K562 (cell line): Measurements from ENCODE around the gene KLHL41. TPM values are rescaled to one million over a fixed set of nuclear protein-coding genes. Genes with fewer than 3 reads are reported as not detected.

Source experiments
- ATAC-seq: fragments of 200-7000 bp; cut with Tn5 transposase; 3 replicates; pipeline ENCODE4 v1.9.1; 2020; ENCODE audit warnings: moderate library complexity
- BruUV-seq: library from RNA; stranded (reverse); fragments of 400-500 nt; replicated peaks from 2 replicates; lab custom pipeline; 2021; lab: Mats Ljungman, UMichigan
- CTCF ChIA-PET: fragments of 300-600 bp; formaldehyde crosslinking; extraction: SDS; loops from one replicate; lab custom pipeline; 2021; ENCODE audit warnings: low intra/inter-chr PET ratio; lab: Yijun Ruan, JAX
- POLR2A ChIA-PET: fragments of 300-600, 350-650 bp; sonication (Branson Sonifier 250); formaldehyde crosslinking; extraction: SDS; loops from one replicate; lab custom pipeline; 2021; ENCODE audit warnings: antibody characterized with exemption, inconsistent platforms; lab: Yijun Ruan, JAX
- DNase-seq, 4 experiments: peaks; one replicate each; pipeline versions ENCODE4 v3.0.0 to v3.0.0-alpha.2; 2011 to 2018; ENCODE audit warnings: low spot score in 3 of 4, mixed read lengths in 3 of 4; ENCODE audit errors: extremely low read depth in 1 of 4
- FAIRE-seq: peaks from 2 replicates; lab custom pipeline; 2011; peaks lifted over from hg19 to GRCh38; lab: Jason Lieb, UNC
- H2AFZ ChIP-seq: 2 replicates; pipeline ENCODE4 v1.6.0; 2011; ENCODE audit warnings: low read depth, low read length, control low read depth, inconsistent platforms
- H3K27ac ChIP-seq: fragments of 200-600 bp; 3 replicates; pipeline ENCODE4 v1.8.0; 2011; ENCODE audit warnings: low read depth, mild to moderate bottlenecking, control low read depth, inconsistent platforms, low read length, moderate library complexity, mixed read lengths; ENCODE audit errors: extremely low read depth
- H3K27me3 ChIP-seq, 2 experiments: fragments of 300-600 bp in 1 of 2; 2 replicates in 1 of 2; 3 replicates in 1 of 2; pipeline versions ENCODE4 v1.6.0 to v1.8.0; 2011; ENCODE audit warnings: inconsistent platforms in 2 of 2, low read length in 2 of 2, mild to moderate bottlenecking in 1 of 2, mixed read lengths in 1 of 2, moderate library complexity in 1 of 2; ENCODE audit not compliant: control insufficient read depth in 2 of 2, insufficient read depth in 2 of 2
- H3K36me3 ChIP-seq: fragments of 300-600 bp; 3 replicates; pipeline ENCODE4 v1.8.0; 2011; ENCODE audit warnings: mild to moderate bottlenecking, low read length, inconsistent platforms; ENCODE audit not compliant: control insufficient read depth, insufficient read depth
- H3K4me1 ChIP-seq, 2 experiments: fragments of 200-600 bp in 1 of 2; replicated peaks in 1 of 2; 2 replicates in 1 of 2; 3 replicates in 1 of 2; pipeline versions ENCODE4 v1.5.1 to v1.8.0; 2011; ENCODE audit warnings: inconsistent platforms in 2 of 2, low read length in 2 of 2, mild to moderate bottlenecking in 1 of 2, mixed read lengths in 1 of 2, moderate library complexity in 1 of 2; ENCODE audit not compliant: control insufficient read depth in 2 of 2, insufficient read depth in 2 of 2
- H3K4me2 ChIP-seq: 2 replicates; pipeline ENCODE4 v1.6.1; 2011; ENCODE audit warnings: low read length, control low read depth, inconsistent platforms, mixed read lengths; ENCODE audit not compliant: insufficient read depth
- H3K4me3 ChIP-seq: fragments of 200-600 bp; sonication (generic), shearing (Covaris generic); 2 replicates; pipeline ENCODE4 v1.5.1; 2016; ENCODE audit warnings: control low read depth, inconsistent platforms
- H3K79me2 ChIP-seq: fragments of 200-600 bp; 3 replicates; pipeline ENCODE4 v1.8.0; 2011; ENCODE audit warnings: low read length, inconsistent platforms; ENCODE audit not compliant: control insufficient read depth, insufficient read depth
- H3K9ac ChIP-seq, 2 experiments: 2 replicates each; pipeline versions ENCODE4 v1.6.0 to v1.6.1; 2011; ENCODE audit warnings: low read depth in 2 of 2, low read length in 2 of 2, control low read depth in 1 of 2, inconsistent platforms in 1 of 2, mild to moderate bottlenecking in 1 of 2, mixed read lengths in 1 of 2; ENCODE audit not compliant: insufficient read depth in 1 of 2
- H3K9me1 ChIP-seq: one replicate; pipeline ENCODE4 v1.6.0; 2011; ENCODE audit warnings: inconsistent platforms, mild to moderate bottlenecking, low read length, moderate library complexity; ENCODE audit not compliant: control insufficient read depth, insufficient read depth
- H3K9me3 ChIP-seq: replicated peaks from 2 replicates; pipeline ENCODE4 v1.5.1; 2011; ENCODE audit warnings: low read depth, low read length, inconsistent platforms; ENCODE audit not compliant: control insufficient read depth, insufficient read depth
- H4K20me1 ChIP-seq: replicated peaks from 2 replicates; pipeline ENCODE4 v1.6.1; 2011; ENCODE audit warnings: low read length, inconsistent platforms, mixed read lengths; ENCODE audit not compliant: control insufficient read depth, insufficient read depth
- BRF1 ChIP-seq: IDR thresholded peaks from 3 replicates; pipeline ENCODE4 v1.6.1; 2011; ENCODE audit warnings: borderline replicate concordance, mild to moderate bottlenecking; ENCODE audit not compliant: insufficient read length; ENCODE audit errors: extremely low read depth
- CEBPB ChIP-seq: fragments of 450-650 bp; IDR thresholded peaks from 2 replicates; pipeline ENCODE4 v1.6.1; 2016; ENCODE audit warnings: missing genetic modification characterization, missing compliant biosample characterization
- ERF ChIP-seq: fragments of 450-650 bp; formaldehyde crosslinking; IDR thresholded peaks from 2 replicates; pipeline ENCODE4 v1.4.0; 2020; ENCODE audit warnings: mild to moderate bottlenecking, mixed read lengths
- NBN ChIP-seq: fragments of 450-650 bp; IDR thresholded peaks from 2 replicates; pipeline ENCODE4 v1.6.1; 2016; ENCODE audit warnings: low read depth, mild to moderate bottlenecking
- NKRF ChIP-seq: fragments of 450-650 bp; IDR thresholded peaks from 2 replicates; pipeline ENCODE4 v1.6.1; 2016; ENCODE audit warnings: borderline replicate concordance
- NR2F6 ChIP-seq: fragments of 450-650 bp; formaldehyde crosslinking; IDR thresholded peaks from 2 replicates; pipeline ENCODE4 v1.4.0; 2020; ENCODE audit warnings: mild to moderate bottlenecking
- NR3C1 ChIP-seq: sonication (generic); formaldehyde crosslinking; IDR thresholded peaks from 2 replicates; pipeline ENCODE4 v1.8.1; 2022; ENCODE audit warnings: missing genetic modification reagents
- POLR3G ChIP-seq: IDR thresholded peaks from 2 replicates; pipeline ENCODE4 v1.6.1; 2011; ENCODE audit not compliant: insufficient read length, insufficient replicate concordance; ENCODE audit errors: extremely low read depth
- RBFOX2 ChIP-seq: fragments of 200-400 bp; formaldehyde crosslinking; IDR thresholded peaks from 2 replicates; pipeline ENCODE4 v1.6.1; 2017; ENCODE audit warnings: low read depth, mild to moderate bottlenecking, low read length, moderate library complexity
- RFX7 ChIP-seq: fragments of 250-450 bp; sonication (Bioruptor Pico); IDR thresholded peaks from 2 replicates; pipeline ENCODE4 v1.5.1; 2021; ENCODE audit warnings: mild to moderate bottlenecking
- RNF219 ChIP-seq: fragments of 250-450 bp; sonication (Bioruptor Pico); IDR thresholded peaks from 2 replicates; pipeline ENCODE4 v1.5.0; 2022; ENCODE audit warnings: mild to moderate bottlenecking
- ZNF41 ChIP-seq: fragments of 250-450 bp; sonication (Bioruptor Pico); conservative IDR thresholded peaks from 2 replicates; pipeline ENCODE4 v1.4.0; 2020; ENCODE audit warnings: mild to moderate bottlenecking
- ZNF431 ChIP-seq: sonication (generic); formaldehyde crosslinking; IDR thresholded peaks from 2 replicates; pipeline ENCODE4 v1.8.0; 2022; ENCODE audit warnings: mild to moderate bottlenecking, missing genetic modification reagents
- WGBS: fragments of 100-300 bp; shearing (Covaris generic); methylation state at CpG from one replicate; pipeline ENCODE4 v1.1.6; 2016; ENCODE audit warnings: low coverage, mixed read lengths; ENCODE audit not compliant: insufficient coverage; ENCODE audit errors: missing lambda C conversion rate; 5-methylcytosine and 5-hydroxymethylcytosine counted together
- in situ Hi-C: fragments of 300-500 bp; cut with MboI; formaldehyde crosslinking; loops from 4 replicates; pipeline ENCODE4 v1.15.0; 2018; ENCODE audit warnings: inconsistent platforms, mixed read lengths
- intact Hi-C: fragments of 100-400 bp; cut with micrococcal nuclease; formaldehyde crosslinking; loops from 2 replicates; pipeline ENCODE4 v1.14.2; 2022
- polyA plus RNA-seq, 8 experiments: library from polyadenylated mRNA; depleted of rRNA in 4 of 8; stranded (reverse) in 5 of 8; unstranded in 3 of 8; fragments of >200 nt; fragmentation: Nextera tagmentation in 2 of 8; fragmentation: Illumina TruSeq in 1 of 8; extraction: Ambion mirVana in 2 of 8; extraction: Trizol in 1 of 8; gene quantifications; 2 replicates each; pipeline versions ENCODE4 v1.2.1 to v1.2.3, GENCODE V29; 2011 to 2014; ENCODE audit warnings: inconsistent platforms in 1 of 8, missing spikeins in 1 of 8
- total RNA-seq, 7 experiments: library from RNA; depleted of rRNA in 6 of 7; stranded (reverse); fragments of >200 nt in 6 of 7; fragmentation: Illumina TruSeq in 2 of 7; extraction: Trizol in 2 of 7; gene quantifications; 2 replicates each; pipeline versions ENCODE4 v1.2.1 to v1.2.3, GENCODE V29; 2011 to 2021; ENCODE audit warnings: low replicate concordance in 1 of 7
- TF ChIP-seq, protein P1 (sequence below), 3 experiments: IDR thresholded peaks in 2 of 3; conservative IDR thresholded peaks in 1 of 3; 2 replicates each; pipeline ENCODE4 v1.5.1; 2011 to 2012; ENCODE audit warnings: low read length in 3 of 3, mild to moderate bottlenecking in 3 of 3, control low read depth in 2 of 3, improper control_type of control experiment in 1 of 3, inconsistent platforms in 1 of 3, low read depth in 1 of 3, mixed read lengths in 1 of 3, moderate library complexity in 1 of 3; ENCODE audit not compliant: insufficient read depth in 2 of 3
- TF ChIP-seq, protein P2 (sequence below): sonication (generic); formaldehyde crosslinking; IDR thresholded peaks from 2 replicates; pipeline ENCODE4 v1.8.1; 2023; ENCODE audit warnings: mild to moderate bottlenecking, missing genetic modification reagents

Gene KLHL41
- total and polyA plus RNA-seq, 9 of the 15 experiments (the other 6 are each of a cell fraction or from before 2014, with no cell fraction given), result 0.05 to 1.5 (median 0.09) TPM

DNA sequence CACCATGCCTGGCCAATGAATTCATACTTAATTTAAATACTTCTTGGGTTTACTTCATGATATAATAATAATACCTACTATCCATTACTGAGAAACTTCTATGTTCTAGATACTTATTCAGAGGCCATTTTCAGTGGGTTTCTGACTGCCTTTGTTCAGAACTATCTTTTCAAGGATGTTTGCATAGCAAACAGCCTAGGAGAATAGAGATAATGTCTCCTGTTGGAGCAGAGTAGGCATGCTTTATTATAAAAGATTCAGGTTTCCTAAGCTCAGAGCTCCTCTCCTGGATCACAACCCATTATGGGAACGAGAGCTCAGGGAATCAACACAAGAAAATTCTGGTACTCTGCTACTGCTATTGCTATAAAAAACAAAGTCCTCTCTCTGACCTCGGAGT is 53.0 kb downstream of the KLHL41 start:
- in situ Hi-C loops, result no loop called here
- Histone ChIP-seq H3K4me3 (no peak overlapping the region), H3K27ac (peak overlapping the region; percentile 23; the same call in 1 of the 3 replicates), H3K9me1 (no peaks in the 10 kb centered on the region), H3K36me3 (peaks cover 56% of the 10 kb centered on the region), H3K4me2 (no peak overlapping the region), H3K9me3 (no peaks in the 10 kb centered on the region), H2AFZ (no peak overlapping the region), H3K79me2 (peaks cover 13% of the 10 kb centered on the region; the same call in 2 of the 3 replicates), H4K20me1 (no peaks in the 10 kb centered on the region), H3K9ac (no peak overlapping the region), H3K4me1 (no peaks in the 10 kb centered on the region), H3K27me3 (no peaks in the 10 kb centered on the region)
- ChIA-PET POLR2A (interaction anchor here (1.0 to 3.4 kb wide), 2 partner anchors 10 to 250 kb away, joined by 3 to 17 read pairs; partner anchors contain the start of gene FASTKD1), CTCF (no interaction called here)
- ATAC-seq, result no peak; the same call in 1 of the 3 replicates
- no TSS peak for BruUV-seq
- 94% methylated on average over 2 of the region's 2 CpGs for WGBS
- no peak for FAIRE-seq
- intact Hi-C loops, result no loop called here
- DNase-seq, result no peak
- TF ChIP-seq, protein P1, sequence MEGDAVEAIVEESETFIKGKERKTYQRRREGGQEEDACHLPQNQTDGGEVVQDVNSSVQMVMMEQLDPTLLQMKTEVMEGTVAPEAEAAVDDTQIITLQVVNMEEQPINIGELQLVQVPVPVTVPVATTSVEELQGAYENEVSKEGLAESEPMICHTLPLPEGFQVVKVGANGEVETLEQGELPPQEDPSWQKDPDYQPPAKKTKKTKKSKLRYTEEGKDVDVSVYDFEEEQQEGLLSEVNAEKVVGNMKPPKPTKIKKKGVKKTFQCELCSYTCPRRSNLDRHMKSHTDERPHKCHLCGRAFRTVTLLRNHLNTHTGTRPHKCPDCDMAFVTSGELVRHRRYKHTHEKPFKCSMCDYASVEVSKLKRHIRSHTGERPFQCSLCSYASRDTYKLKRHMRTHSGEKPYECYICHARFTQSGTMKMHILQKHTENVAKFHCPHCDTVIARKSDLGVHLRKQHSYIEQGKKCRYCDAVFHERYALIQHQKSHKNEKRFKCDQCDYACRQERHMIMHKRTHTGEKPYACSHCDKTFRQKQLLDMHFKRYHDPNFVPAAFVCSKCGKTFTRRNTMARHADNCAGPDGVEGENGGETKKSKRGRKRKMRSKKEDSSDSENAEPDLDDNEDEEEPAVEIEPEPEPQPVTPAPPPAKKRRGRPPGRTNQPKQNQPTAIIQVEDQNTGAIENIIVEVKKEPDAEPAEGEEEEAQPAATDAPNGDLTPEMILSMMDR (IDR thresholded peaks at IDR 0.05 in 2 of 3, conservative IDR thresholded peaks at IDR 0.05 in 1 of 3; ENCODE audit: insufficient read depth in 2 of 3, low read depth in 1 of 3, low read length in 3 of 3), result no peak
- no peak for TF ChIP-seq RNF219
- no peak for TF ChIP-seq CEBPB (tag)
- no peak for TF ChIP-seq NBN
- TF ChIP-seq POLR3G, result no peak
- no peak for TF ChIP-seq NR2F6 (CRISPR knock-in tag)
- TF ChIP-seq ZNF431 (CRISPR knock-in tag), result peak; percentile 14; the same call in 1 of the 2 replicates
- no peak for TF ChIP-seq NKRF
- TF ChIP-seq NR3C1 (CRISPR knock-in tag), result no peak
- no peak for TF ChIP-seq BRF1
- TF ChIP-seq, protein P2, sequence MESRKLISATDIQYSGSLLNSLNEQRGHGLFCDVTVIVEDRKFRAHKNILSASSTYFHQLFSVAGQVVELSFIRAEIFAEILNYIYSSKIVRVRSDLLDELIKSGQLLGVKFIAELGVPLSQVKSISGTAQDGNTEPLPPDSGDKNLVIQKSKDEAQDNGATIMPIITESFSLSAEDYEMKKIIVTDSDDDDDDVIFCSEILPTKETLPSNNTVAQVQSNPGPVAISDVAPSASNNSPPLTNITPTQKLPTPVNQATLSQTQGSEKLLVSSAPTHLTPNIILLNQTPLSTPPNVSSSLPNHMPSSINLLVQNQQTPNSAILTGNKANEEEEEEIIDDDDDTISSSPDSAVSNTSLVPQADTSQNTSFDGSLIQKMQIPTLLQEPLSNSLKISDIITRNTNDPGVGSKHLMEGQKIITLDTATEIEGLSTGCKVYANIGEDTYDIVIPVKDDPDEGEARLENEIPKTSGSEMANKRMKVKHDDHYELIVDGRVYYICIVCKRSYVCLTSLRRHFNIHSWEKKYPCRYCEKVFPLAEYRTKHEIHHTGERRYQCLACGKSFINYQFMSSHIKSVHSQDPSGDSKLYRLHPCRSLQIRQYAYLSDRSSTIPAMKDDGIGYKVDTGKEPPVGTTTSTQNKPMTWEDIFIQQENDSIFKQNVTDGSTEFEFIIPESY (CRISPR knock-in tag), result 0 out of 2 replicates have a peak, but pooled peaks have one; percentile 9
- no peak for TF ChIP-seq ERF (CRISPR knock-in tag)
- no peak for TF ChIP-seq RBFOX2
- no peak for TF ChIP-seq ZNF41
- TF ChIP-seq RFX7 (CRISPR knock-in tag), result no peak
